Activated gamma-delta T cell (primary cell): ENCODE results near the gene KRT85.
"Not testable (repeated sequence)": the region's sequence is repeated elsewhere in the genome, so short reads cannot be mapped to it uniquely, and the experiment has no call there.

Experiments
- DNase-seq: peaks from one replicate; lab custom pipeline; 2025; lab: John Stamatoyannopoulos, UW
- total RNA-seq, 2 donors: gene quantifications; one replicate each; lab custom pipeline; 2026; lab: John Stamatoyannopoulos, UW

KRT85 gene
- total RNA-seq, result 0 reads per million in 2 donors

DNA sequence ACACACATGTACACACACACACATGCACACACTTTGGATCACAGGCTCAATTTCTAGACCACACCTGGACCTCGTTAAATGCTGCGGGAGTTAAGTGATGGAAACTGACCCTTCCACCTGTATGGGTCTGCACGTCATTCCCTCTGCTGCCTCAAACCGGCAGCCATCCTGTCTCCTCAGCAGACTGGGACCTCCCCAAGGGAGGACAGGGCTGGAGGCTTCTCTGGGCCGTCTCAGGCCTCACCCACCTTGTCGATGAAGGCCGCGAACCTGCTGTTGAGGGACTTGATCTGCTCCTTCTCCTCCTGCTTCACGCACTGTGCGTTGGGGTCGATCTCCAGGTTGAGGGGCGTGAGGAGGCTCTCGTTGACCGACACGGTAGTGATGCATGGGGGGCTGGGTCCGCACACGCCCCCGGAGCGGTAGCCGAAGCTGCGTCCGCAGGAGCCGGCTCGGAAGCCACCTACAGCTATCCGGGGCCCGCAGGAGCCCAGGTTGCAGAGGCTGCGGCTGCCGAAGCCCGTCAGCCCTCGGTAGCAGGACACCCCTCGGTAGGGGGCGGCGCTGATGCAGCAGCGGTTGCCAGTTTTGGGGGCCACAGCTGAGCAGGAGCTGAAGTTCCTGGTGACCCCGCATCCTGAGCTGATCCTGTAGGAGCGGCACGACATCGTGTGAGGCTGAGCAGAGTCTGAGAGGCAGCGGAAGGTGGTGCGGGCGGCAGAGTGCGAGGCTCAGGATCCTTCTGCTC lies at the start of gene KRT85:
KRT85 (minus strand) TSS at position 744 of the 748 bp plus-strand sequence; CDS start at position 668, 76 bp downstream.
- no peak for DNase-seq

DNA sequence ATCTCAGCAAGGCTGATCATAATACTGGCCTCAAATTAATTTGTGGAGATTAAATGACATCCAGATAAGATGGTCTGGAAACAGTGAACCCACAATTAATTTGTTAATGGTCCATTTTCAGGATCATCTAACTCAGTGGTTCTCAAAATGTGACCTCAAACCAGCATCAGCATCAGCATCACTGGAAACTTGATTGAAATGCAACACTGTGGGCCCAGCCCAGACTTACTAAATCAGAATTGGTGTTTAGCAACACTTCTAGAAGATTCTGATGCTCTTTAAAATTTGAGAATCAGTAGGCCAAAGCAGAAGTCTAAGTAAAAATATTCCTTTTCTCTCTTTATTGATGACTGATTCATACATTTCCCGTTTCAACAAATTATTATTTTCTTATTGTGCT lies 49.5 kb upstream of the KRT85 start:
- DNase-seq, result no peak

DNA sequence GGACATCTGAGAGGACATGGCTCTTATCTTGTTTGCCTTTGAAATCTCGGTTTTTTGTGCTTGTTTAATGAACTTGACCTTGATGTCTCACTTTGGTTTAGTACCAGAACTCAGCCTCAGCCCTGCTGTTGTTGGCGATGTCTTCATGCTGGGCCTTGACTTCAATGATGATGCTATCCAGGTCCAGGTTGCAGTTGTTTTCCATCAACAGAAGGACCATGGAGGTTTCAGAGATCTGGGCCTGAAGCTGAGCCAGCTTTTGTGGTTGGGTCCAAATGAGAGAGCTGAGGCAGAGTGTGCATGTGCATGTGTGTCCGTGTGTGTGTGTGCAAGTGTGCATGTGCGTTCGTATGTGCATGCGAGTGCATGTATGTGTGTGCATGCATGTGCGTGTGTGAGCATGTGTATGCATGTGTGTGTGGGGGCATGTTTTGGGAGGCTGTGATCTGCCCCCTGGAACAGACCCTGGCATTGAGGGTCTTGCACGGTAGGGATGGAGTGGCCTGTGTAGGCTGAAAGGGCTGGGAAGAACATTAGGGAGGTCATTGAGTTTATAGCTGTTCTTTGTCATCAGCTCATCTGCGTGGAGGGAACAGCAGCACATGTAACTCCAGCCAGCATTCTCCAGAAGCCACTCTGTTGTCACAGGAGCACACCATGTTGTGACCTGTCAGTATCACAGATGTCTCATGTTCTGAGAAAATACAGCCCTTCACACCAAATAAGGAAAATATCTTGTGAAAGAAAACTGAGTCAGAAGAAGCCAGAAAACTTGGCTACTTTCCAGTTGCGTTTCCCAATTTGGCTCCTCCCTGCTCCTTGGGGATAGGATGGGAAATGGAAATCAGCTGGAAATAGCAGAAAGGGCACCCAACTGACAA lies 48.8 kb upstream of the KRT85 start:
- no peak for DNase-seq

DNA sequence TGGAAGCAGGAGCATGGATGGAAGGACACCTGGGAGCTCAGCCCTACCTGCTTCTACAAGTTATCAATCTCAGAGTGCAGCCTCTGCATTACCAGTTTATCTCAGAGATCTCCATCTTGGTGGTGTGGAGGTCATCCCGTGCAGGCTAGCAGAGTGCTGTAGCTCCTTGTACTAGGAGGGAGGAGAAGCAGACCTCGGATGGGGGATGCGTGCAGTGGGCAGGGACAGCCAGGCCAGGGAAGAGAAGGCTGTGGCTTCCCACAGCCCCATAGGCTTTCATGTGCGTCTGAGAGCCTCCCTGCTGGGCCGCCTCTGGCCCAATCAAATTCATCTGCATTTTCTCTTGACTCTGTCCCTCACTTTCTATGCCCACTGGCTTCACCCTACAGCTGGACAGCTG lies 47.7 kb upstream of the KRT85 start:
- DNase-seq, result no peak

DNA sequence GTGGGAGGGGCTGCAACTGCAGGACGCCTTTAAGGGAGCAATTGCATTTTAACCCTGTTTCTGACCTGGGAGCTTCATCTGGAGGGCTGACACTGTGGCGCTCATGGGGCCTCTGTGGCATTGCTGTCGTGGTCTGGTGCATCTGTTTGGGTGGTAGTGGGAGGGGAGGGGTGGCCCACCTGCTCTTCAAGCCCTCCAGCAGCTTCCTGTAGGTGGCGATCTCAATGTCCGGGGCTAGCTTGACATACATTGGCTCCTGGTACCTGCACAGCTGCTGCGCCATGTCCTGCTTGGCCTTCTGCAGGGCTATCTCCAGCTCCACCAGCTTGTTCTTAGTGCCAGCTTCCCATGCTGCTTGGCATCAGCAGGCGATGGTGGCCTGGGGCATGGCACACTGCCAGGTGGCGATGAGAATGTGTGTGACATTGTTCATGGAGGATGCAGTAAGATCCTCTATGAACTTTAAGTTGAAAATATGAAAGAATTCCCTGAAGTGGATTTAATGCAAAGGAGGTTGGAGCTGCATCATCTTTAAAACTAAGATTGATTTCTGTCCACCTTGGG lies 46.6 kb upstream of the KRT85 start:
- no peak for DNase-seq

DNA sequence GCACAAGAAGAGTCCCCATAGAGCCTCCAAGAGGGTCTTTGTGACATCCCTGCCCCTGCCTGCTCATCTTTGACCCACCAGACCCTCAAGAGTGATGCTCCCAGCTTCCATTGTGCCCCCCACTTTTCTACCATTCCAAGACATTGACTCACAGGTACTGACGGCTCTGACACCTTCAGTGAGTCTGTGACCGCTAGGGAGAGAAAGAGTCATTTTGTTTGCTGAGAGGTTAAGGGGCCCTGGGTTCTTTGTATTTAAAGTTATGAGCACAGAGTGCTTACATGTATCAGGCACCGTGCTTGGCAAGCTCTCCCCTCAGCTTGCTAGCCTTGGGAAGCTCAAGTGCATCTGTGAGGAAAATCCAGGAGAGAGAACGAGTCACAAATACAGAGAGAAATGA lies 45.9 kb upstream of the KRT85 start:
- DNase-seq, result no peak

DNA sequence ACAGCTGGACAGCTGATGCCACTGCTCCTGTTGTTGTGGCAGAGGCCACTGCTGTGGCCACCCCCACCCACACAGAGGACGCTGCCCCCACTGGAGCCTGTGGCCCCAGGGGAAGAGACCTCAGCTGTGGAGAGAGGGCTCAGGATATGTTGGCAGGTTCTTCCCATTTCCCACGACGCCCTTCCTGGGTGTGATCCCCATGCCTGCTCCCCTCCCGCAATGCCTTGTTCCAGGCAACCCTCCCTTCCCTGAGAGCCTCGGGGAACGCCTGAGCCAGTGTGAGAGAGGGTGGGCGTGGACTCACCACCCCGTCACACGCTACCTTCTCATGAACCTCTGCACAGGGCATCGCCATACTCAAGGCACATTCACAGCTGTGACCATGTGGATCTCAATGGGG lies 44.5 kb upstream of the KRT85 start:
- DNase-seq, result no peak

DNA sequence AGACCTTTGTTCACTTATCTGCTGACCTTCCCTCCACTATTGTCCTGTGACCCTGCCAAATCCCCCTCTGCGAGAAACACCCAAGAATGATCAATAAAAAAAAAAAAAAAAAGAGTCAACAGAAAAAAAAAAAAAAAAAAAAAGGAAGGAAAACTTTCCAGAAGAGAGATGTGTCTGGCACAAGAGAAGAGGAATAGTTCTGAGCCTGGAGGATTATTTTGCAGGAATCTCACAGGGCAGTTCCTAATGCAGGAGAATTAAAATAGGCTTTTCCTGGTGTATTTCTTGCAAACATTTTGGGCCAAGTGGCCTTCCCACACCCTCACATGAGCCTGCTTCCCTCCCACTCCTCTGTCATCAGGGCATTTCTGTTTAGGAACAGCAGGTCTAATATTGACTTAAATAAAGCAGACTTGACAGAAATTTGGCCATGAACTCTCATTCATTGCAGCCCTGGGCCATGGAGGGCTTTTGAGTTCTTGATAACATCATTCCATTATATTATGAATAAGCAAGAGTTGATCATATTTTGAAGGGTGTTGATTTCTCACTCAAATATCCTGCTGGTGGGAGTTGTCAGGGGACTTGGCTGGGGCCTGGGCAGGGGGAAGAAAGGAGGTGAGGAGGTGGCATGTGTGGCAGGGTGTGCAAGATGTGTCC lies 43.4 kb upstream of the KRT85 start:
- DNase-seq, result not testable (repeated sequence)

DNA sequence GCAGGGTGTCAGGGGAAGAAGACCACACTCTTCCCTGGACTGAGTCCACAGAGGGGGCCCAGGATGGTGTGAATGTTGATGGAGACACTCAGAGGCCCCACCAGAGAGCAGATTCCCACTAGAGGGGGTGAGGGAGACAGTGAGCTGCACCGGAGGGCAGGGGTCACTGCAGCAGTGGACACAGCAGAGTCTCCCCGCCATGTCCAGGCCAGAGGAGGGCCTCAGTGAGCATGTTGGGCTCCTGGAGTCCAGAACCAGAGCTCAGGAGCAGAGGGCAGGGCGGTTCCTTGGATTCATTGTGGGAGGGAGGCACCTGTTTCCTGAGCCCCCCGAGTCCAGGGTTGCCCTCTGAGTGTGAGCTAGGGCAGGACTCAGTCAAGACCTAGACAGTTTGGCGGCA lies 40.6 kb upstream of the KRT85 start:
- no peak for DNase-seq

DNA sequence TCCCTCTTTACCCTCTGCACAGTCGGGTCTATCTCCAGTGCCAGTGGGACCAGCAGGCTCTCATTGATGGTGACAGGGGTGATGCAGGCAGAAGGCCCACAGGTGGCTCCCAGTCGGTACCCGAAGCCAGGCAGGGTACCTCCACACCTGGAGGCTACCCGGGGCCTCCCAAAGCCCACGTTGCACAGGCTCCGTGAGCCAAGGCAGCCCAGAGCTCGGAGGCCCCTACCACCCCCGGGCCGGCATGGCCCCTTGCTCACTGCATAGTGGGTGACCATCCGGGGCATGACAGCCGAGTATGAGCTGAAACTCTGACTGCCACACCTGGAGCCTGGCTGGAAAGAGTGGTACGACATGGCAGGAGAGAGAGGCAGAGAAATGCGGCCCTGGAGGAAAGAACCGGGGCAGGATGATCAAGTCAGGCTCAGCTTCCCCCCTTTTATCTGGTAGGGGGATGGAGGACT lies 38.7 kb upstream of the KRT85 start, which contains the start of gene KRT82:
KRT82 (minus strand) TSS at position 414 of the 464 bp plus-strand sequence; CDS start at position 356, 58 bp downstream.
- no peak for DNase-seq

DNA sequence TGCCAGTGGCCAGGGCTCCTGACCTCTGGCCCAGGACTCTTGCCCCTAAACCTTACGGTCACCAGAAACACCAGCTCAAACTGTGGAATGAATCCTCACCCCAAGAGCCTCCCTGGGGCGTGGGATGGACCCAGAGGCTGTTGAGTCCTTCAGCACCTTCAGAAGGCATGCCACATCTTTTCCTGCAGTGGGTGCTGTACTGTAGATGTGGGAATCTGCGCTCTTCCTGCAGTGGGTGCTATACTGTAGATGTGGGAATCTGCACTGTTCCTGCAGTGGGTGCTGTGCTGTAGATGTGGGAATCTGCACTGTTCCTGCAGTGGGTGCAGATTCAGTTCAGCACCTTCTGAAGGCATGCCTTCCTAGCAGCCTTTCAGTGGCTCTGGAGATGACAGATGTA lies 37.7 kb upstream of the KRT85 start:
- no peak for DNase-seq

DNA sequence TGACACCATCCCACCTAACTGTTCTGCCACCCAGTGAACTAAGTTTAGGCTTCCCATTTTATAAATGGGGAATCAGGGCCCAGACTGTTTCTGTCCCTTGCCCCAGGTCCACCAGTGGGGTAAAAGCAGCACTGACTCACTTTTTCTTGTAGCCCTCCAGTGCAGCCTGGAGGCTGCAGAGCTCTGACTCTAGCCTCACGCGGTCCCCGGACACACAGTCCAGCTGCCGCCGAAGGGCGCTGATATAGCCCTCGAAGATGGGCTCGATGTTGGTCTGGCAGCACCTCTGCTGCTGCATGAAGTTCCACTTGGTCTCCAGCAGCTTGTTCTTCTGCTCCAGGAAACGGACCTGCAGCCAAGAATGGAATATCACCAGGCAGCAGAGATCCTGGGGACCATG lies 36.3 kb upstream of the KRT85 start:
- DNase-seq, result no peak

DNA sequence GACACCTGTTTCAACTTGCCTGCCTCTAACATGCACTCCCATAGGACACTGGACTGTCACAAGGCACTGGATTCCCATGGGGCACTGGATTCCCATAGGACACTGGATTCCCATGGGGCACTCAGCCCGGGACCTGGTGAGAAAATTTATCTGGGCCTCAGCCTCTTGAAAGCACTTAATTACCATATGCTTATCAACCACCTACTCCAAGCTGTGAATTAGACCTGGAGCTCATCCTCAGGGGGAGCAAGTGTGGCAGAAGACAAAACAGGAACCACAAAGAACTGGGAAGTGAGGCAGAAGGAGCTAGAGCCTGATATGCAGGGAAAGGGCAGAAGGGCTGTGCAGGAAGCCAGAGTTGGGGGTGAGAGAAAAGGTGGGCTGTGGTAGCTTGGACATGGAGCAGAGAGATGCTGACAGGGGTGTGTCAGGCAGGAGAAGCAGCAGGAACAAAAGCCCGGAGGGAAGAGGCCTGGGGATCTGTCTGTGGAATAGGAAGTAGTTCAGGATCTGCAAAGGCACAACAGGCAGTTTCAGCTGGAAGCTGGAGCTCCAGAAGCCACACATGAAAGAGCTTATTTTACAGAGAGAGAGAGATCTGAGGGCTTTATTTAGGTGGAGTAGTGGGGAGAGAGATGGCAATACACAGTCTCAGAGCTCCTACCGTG lies 35.7 kb upstream of the KRT85 start:
- DNase-seq, result no peak

DNA sequence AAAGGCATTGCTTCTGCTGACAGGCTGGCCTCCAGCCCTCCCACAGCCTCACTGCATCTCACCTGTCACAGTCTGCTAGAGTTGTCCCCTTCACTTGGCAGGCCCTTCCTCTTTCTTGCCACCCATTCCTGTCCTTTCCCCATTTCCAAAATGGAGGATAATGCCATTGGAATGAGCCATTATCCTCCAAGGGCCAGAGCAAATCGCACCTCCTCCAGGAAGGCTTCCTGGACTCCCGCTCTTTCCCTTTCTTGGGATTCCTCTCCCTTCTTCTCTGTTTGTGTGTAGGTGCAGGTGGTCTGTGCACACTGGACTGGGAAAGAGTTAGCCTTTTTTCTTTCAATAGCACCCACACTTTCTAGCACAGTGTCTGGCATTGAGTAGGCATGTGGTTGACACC lies 35.1 kb upstream of the KRT85 start:
- DNase-seq, result no peak

DNA sequence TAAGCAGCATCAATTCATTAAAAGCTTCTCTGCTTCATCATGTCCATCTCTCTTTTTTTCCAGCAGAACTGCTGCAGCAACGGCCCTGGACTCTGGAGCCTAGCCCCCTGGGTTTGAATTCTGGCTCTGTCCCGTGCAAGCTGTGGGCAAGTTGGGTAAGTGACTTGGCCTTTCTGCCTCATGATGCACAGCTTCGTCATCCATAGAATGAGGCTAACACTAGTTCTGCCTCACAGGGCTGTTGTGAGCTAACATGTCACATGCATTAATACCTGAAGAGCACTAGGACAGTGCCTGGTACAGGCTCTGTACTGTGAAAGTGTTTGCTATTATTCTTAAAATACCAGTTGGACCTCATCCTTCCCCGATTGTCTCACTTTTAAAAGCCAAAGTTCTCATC lies 34.6 kb upstream of the KRT85 start:
- DNase-seq, result no peak

DNA sequence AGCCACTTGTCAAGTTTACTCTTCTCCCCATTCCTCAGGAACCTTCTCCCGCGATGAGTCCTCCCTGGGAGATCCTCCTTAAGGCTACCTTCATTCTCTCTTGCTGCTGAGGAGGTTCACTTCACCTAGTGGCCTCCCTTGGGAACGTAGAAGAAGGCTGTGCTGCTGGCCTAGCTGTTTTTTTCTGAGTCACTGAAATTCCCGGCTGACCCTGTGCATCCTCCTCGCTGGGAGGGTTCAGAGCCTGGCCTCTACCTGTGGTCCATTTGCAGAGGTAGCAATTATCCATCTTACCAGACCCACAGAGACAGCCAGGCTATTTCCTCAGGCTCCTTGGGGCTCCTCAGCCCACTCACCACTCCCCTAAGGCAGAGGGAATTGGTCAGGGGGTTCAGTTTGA lies 34.2 kb upstream of the KRT85 start:
- DNase-seq, result no peak

DNA sequence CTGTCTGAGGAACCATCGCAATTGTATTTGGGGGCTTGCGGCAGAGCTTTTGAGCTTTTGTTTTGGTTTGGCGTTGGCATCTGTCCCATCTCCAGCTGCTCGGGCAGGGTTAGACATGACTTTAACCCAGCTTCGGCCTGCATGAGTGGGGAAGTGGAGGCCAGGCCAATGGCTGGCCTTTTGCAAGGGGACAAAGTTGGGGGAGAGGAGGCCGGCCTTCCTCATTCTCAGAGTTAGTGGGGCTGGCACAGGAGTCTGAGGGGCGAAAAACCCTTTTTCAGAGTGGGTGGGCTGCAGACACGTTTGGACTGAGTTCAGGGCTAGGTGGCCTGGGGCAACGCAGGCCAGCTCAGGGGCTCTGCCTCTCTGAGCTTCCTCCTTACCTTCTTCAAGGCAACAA lies 33.6 kb upstream of the KRT85 start:
- no peak for DNase-seq

DNA sequence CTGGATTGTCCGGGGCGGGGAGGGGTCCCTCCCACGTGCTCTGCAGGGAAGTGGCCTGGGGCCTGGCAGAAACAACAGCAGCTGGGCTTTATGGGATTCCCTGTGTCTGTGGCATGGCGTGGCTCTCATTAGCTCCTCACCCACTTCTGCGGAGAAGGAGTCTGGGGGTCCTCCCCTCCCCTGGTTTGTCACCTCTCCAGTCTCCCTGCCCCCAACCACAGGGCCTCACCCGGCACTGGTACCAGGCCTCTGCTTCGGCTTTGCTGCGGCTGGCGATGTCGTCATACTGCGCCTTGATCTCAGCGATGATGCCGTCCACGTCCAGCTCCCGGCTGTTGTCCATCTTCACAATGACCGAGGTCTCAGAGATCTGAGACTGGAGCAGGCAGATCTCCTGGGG lies 32.5 kb upstream of the KRT85 start:
- DNase-seq, result no peak

DNA sequence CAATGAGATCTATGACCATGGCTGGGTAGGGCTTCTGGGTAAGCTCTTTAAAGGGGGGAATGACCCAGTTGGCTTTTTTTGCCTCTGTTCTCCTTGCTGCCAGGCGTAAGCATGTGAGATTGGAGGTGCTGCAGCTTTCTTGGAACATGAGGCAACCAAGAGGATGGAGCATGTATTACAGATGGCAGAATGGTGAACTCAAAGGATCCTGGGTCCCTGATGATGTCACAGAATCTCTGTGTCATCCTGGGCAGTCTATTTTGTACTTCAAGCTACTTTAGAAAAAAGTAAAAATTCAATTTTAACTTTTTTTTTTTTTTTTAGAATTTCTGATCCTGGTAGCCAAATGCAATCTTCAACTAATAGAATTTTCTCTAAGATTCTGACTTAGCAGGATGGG lies 30.9 kb upstream of the KRT85 start:
- DNase-seq, result no peak

DNA sequence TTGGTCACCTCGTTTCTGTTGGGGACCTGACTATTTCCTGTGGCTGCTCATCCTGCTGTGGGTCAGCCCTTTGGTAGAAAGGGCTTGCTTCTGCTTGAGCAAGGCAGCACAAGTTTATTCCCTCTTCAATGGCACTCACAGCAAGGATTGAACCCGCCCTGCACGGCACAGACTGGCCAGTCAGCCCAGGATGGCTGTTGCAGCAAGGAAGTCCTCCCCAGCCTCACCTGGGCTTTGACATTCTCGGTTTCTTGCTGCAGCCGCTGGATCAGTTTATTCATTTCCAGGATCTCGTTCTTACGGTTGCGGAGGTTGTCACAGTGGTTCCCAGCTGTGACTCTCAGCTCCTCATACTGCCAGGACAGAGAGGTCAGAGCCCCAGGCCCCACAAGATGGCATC lies 29.4 kb upstream of the KRT85 start:
- DNase-seq, result no peak

DNA sequence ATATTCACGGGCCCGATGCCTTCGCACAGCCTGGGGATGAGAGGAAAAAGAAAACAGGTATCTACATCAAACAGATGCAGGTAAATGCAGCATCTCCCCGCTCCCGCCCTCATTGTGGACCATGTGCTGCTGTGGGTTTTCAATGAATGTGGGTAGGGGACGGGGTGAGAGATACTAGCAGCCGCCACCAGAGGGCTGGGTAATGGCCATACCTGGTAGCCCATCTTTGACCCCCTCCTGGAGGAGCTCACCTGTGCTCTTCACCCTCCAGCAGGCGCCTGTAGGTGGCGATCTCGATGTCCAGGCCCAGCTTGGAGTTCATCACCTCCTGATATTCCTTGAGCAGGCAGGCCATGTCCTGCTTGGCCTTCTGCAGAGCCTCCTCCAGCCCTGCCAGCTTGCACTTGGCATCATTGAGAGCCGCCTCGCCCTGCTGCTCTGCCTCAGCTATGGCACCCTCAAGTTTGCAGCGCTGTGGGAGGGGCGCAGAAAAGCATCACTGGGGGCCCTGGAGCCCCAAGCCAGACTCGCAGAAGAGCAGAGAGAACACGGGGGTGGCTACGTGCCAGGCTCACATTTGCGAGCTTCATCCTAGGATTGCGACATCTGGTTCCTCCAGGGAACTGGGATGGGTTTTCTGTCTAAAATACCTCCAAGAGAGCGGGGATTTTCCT lies 28.6 kb upstream of the KRT85 start:
- no peak for DNase-seq
